Keratinocyte (primary cell): ENCODE data around the gene SCYGR8. TPM values are rescaled to one million over a fixed set of nuclear protein-coding genes. Genes with fewer than 3 reads are reported as not detected.

ENCODE experiments used
- DNase-seq: peaks from one replicate; pipeline ENCODE4 v3.0.0-alpha.2; 2011; ENCODE audit warnings: low read depth, missing footprints, low spot score
- FAIRE-seq: peaks from 2 replicates; lab custom pipeline; 2011; peaks lifted over from hg19 to GRCh38; lab: Jason Lieb, UNC
- H2AFZ ChIP-seq: 2 replicates; pipeline ENCODE4 v1.6.0; 2012; ENCODE audit warnings: low read length, control low read depth, inconsistent platforms; ENCODE audit not compliant: control insufficient read depth
- H3K27ac ChIP-seq: 2 replicates; pipeline ENCODE4 v1.5.1; 2011; ENCODE audit warnings: low read length; ENCODE audit not compliant: control insufficient read depth, insufficient read depth
- H3K27me3 ChIP-seq: 3 replicates; pipeline ENCODE4 v1.6.0; 2011; ENCODE audit warnings: low read length; ENCODE audit not compliant: control insufficient read depth, insufficient read depth; ENCODE audit errors: extremely low read depth
- H3K36me3 ChIP-seq, 2 experiments: 2 replicates in 1 of 2; 3 replicates in 1 of 2; pipeline ENCODE4 v1.5.1; 2011; ENCODE audit warnings: low read length in 2 of 2, mild to moderate bottlenecking in 1 of 2; ENCODE audit not compliant: control insufficient read depth in 2 of 2, insufficient read depth in 2 of 2; ENCODE audit errors: extremely low read depth in 1 of 2
- H3K4me1 ChIP-seq: 3 replicates; pipeline ENCODE4 v1.5.1; 2011; ENCODE audit warnings: low read length; ENCODE audit not compliant: control insufficient read depth, insufficient read depth; ENCODE audit errors: extremely low read depth
- H3K4me2 ChIP-seq: 3 replicates; pipeline ENCODE4 v1.6.0; 2011; ENCODE audit warnings: low read depth, low read length; ENCODE audit not compliant: control insufficient read depth, insufficient read depth; ENCODE audit errors: extremely low read depth
- H3K4me3 ChIP-seq, 3 experiments: fragments of 200-600 bp in 1 of 3; sonication (generic) in 1 of 3; 2 replicates in 2 of 3; 3 replicates in 1 of 3; pipeline ENCODE4 v1.5.1; 2011 to 2016; ENCODE audit warnings: low read length in 3 of 3, mild to moderate bottlenecking in 3 of 3, control low read depth in 2 of 3, inconsistent platforms in 1 of 3, low read depth in 1 of 3, mixed read lengths in 1 of 3, mixed run types in 1 of 3, moderate library complexity in 1 of 3; ENCODE audit not compliant: control insufficient read depth in 2 of 3, insufficient read depth in 2 of 3; ENCODE audit errors: extremely low read depth in 1 of 3
- H3K79me2 ChIP-seq: 2 replicates; pipeline ENCODE4 v1.6.0; 2012; ENCODE audit warnings: low read length; ENCODE audit not compliant: control insufficient read depth, insufficient read depth
- H3K9ac ChIP-seq: 3 replicates; pipeline ENCODE4 v1.6.0; 2011; ENCODE audit warnings: low read length; ENCODE audit not compliant: control insufficient read depth, insufficient read depth; ENCODE audit errors: extremely low read depth
- H3K9me1 ChIP-seq: 3 replicates; pipeline ENCODE4 v1.6.0; 2011; ENCODE audit warnings: low read length; ENCODE audit not compliant: control insufficient read depth, insufficient read depth; ENCODE audit errors: extremely low read depth
- H3K9me3 ChIP-seq: 2 replicates; pipeline ENCODE4 v1.5.1; 2012; ENCODE audit warnings: low read depth, low read length; ENCODE audit not compliant: control insufficient read depth
- H4K20me1 ChIP-seq: 3 replicates; pipeline ENCODE4 v1.6.0; 2011; ENCODE audit warnings: low read length; ENCODE audit not compliant: control insufficient read depth, insufficient read depth; ENCODE audit errors: extremely low read depth
- CTCF ChIP-seq, 3 experiments: IDR thresholded peaks in 1 of 3; conservative IDR thresholded peaks in 1 of 3; optimal IDR thresholded peaks in 1 of 3; 2 replicates in 2 of 3; 3 replicates in 1 of 3; pipeline versions ENCODE3 to v1.5.1; 2011; ENCODE audit warnings: low read length in 3 of 3, mild to moderate bottlenecking in 3 of 3, moderate library complexity in 2 of 3, control low read depth in 1 of 3, inconsistent platforms in 1 of 3; ENCODE audit not compliant: insufficient read depth in 2 of 3; ENCODE audit errors: extremely low read depth in 1 of 3
- EZH2 ChIP-seq: IDR thresholded peaks from one replicate; pipeline ENCODE4 v1.6.1; 2012; ENCODE audit warnings: inconsistent platforms, mild to moderate bottlenecking, low read length, moderate library complexity
- dilution Hi-C: fragments of 300-500 bp; cut with MboI; formaldehyde crosslinking; loops from one replicate; pipeline ENCODE4 v1.7.0; 2020; ENCODE audit warnings: low sequenced_read_pairs; ENCODE audit not compliant: extremely low pct_ligation_motif_present
- polyA plus RNA-seq, 5 experiments: library from polyadenylated mRNA; depleted of rRNA in 3 of 5; stranded (reverse) in 3 of 5; stranded (forward) in 1 of 5; unstranded in 1 of 5; fragments of >200 nt; gene quantifications; 1 replicate in 1 of 5; 2 replicates in 3 of 5; 3 replicates in 1 of 5; pipeline versions ENCODE4 v1.2.1 to v1.2.3, GENCODE V29; 2011 to 2012; ENCODE audit warnings: missing spikeins in 2 of 5, low read depth in 1 of 5, low replicate concordance in 1 of 5

The SCYGR8 gene
- polyA plus RNA-seq, 1 donor (not counting 4 experiments of a cell fraction or from before 2014, with no cell fraction given): not detected

- H3K9me1 ChIP-seq: no peaks in the 10 kb centered on the region
- H3K9ac ChIP-seq: no peak overlapping the region
- H3K4me1 ChIP-seq: no peaks in the 10 kb centered on the region
- dilution Hi-C loops: no loop called here
- no peak overlapping the region for H3K4me3 ChIP-seq
- no peaks in the 10 kb centered on the region for H3K27me3 ChIP-seq
- H3K9me3 ChIP-seq: no peaks in the 10 kb centered on the region
- no peak overlapping the region for H3K27ac ChIP-seq
- no peaks in the 10 kb centered on the region for H3K79me2 ChIP-seq
- H2AFZ ChIP-seq: no peak overlapping the region
- no peak for DNase-seq
- H3K4me2 ChIP-seq: no peak overlapping the region
- no peaks in the 10 kb centered on the region for H4K20me1 ChIP-seq
- TF ChIP-seq CTCF (optimal IDR thresholded peaks at IDR 0.05 in 1 of 3, IDR thresholded peaks at IDR 0.05 in 1 of 3, conservative IDR thresholded peaks at IDR 0.05 in 1 of 3; ENCODE audit: extremely low read depth in 1 of 3, insufficient read depth in 2 of 3, low read length in 3 of 3) (no peak), EZH2 (no peak)
- H3K36me3 ChIP-seq: no peaks in the 10 kb centered on the region
- FAIRE-seq: no peak
Measured at GRCh38 chr2:227774895-227775842, 29.5 kb downstream of the SCYGR8 start.

GRCh38 chr2:227780981-227781615, 35.4 kb downstream of the SCYGR8 start:
- dilution Hi-C loops: no loop called here
- no peak for FAIRE-seq
- Histone ChIP-seq H3K4me1 (peaks cover 3% of the 10 kb centered on the region), H3K4me2 (no peak overlapping the region), H3K36me3 (no peaks in the 10 kb centered on the region), H3K27me3 (no peaks in the 10 kb centered on the region), H3K9ac (no peak overlapping the region), H3K79me2 (no peaks in the 10 kb centered on the region), H2AFZ (no peak overlapping the region), H3K4me3 (no peak overlapping the region), H3K9me1 (no peaks in the 10 kb centered on the region), H3K9me3 (no peaks in the 10 kb centered on the region), H3K27ac (no peak overlapping the region), H4K20me1 (no peaks in the 10 kb centered on the region)
- TF ChIP-seq CTCF (optimal IDR thresholded peaks at IDR 0.05 in 1 of 3, IDR thresholded peaks at IDR 0.05 in 1 of 3, conservative IDR thresholded peaks at IDR 0.05 in 1 of 3; ENCODE audit: extremely low read depth in 1 of 3, insufficient read depth in 2 of 3, low read length in 3 of 3): no peak
- no peak for TF ChIP-seq EZH2
- DNase-seq: no peak
